ENCODE data around the gene GLUL.

The GLUL gene

GRCh38 chr1:182374101-182374834 lies 17.3 kb downstream of the GLUL start:
- ChIA-PET CTCF (interaction anchor here (1.1 to 8.5 kb wide), 2 partner anchors 22 to 25 kb away, joined by 3 to 51 read pairs; no protein-coding TSS in a partner anchor), POLR2A (no interaction called here)
- TF ChIP-seq CTCF (IDR thresholded peaks at IDR 0.05; ENCODE audit: control extremely low read depth, extremely low read depth, low read depth, missing control alignments): no peak
- DNase-seq (ENCODE audit: extremely low spot score): no peak

- no peak for TF ChIP-seq CTCF (IDR thresholded peaks at IDR 0.05; ENCODE audit: control extremely low read depth, extremely low read depth, low read depth, missing control alignments)
- CTCF ChIA-PET: interaction anchor here (1.3 kb wide), 1 partner anchor 10 kb away, joined by 6 read pairs; no protein-coding TSS in a partner anchor
- no peak for DNase-seq (ENCODE audit: extremely low spot score)
- POLR2A ChIA-PET: no interaction called here
Observed at GRCh38 chr1:182370532-182370931, 21.1 kb downstream of the GLUL start.

- CTCF ChIA-PET: interaction anchor here (0.8 to 2.1 kb wide), 3 partner anchors 19 to 225 kb away, joined by 3 to 5 read pairs (median 3); no protein-coding TSS in a partner anchor
- POLR2A ChIA-PET: no interaction called here
Observed at GRCh38 chr1:182368903-182369302, 22.7 kb downstream of the GLUL start.

GRCh38 chr1:182368358-182368757 lies 23.2 kb downstream of the GLUL start:
- CTCF ChIA-PET: interaction anchor here (0.8 to 2.1 kb wide), 4 partner anchors 19 to 225 kb away, joined by 3 to 5 read pairs (median 3); no protein-coding TSS in a partner anchor
- POLR2A ChIA-PET: no interaction called here
- no peak for DNase-seq (ENCODE audit: extremely low spot score)
- TF ChIP-seq CTCF (IDR thresholded peaks at IDR 0.05; ENCODE audit: control extremely low read depth, extremely low read depth, low read depth, missing control alignments): no peak

More at GRCh38 chr1:182368903-182369302, 22.7 kb downstream of the GLUL start:
- no peak for DNase-seq (ENCODE audit: extremely low spot score)
- no peak for TF ChIP-seq CTCF (IDR thresholded peaks at IDR 0.05; ENCODE audit: control extremely low read depth, extremely low read depth, low read depth, missing control alignments)

- no peak for TF ChIP-seq CTCF (IDR thresholded peaks at IDR 0.05; ENCODE audit: control extremely low read depth, extremely low read depth, low read depth, missing control alignments)
- CTCF ChIA-PET: interaction anchor here (1.0 to 2.1 kb wide), 2 partner anchors 28 to 224 kb away, joined by 3 to 5 read pairs; no protein-coding TSS in a partner anchor
- POLR2A ChIA-PET: no interaction called here
- DNase-seq (ENCODE audit: extremely low spot score): no peak
Observed at GRCh38 chr1:182367926-182368325, 23.7 kb downstream of the GLUL start.

GRCh38 chr1:182366596-182366995 lies 25.0 kb downstream of the GLUL start:
- DNase-seq (ENCODE audit: extremely low spot score): no peak
- ChIA-PET CTCF (no interaction called here), POLR2A (no interaction called here)
- TF ChIP-seq CTCF (IDR thresholded peaks at IDR 0.05; ENCODE audit: control extremely low read depth, extremely low read depth, low read depth, missing control alignments): no peak

All from GM10248 (cell line).